Erythroblast (primary cell): ENCODE data around the gene PSMB7.

Source experiments
- DNase-seq, 2 experiments: peaks; one replicate each; lab custom pipeline; 2025; lab: John Stamatoyannopoulos, UW
- GATA1 ChIP-seq: IDR thresholded peaks from 2 replicates; pipeline ENCODE4 v1.6.1; 2011; ENCODE audit warnings: low read depth, mild to moderate bottlenecking, control low read depth, low read length, moderate library complexity
- POLR2A ChIP-seq: IDR thresholded peaks from 2 replicates; pipeline ENCODE4 v1.6.1; 2011; ENCODE audit warnings: mild to moderate bottlenecking, low read length

PSMB7 gene

GRCh38 chr9:124348831-124349230 is 66.4 kb downstream of the PSMB7 start:
- DNase-seq, result no peak
- TF ChIP-seq GATA1 (no peak), POLR2A (no peak)

- no peak for TF ChIP-seq GATA1
- no peak for TF ChIP-seq POLR2A
- DNase-seq, result no peak
These were observed 66.9 kb downstream of the PSMB7 start for GRCh38 chr9:124348363-124348762.

GRCh38 chr9:124347968-124348358 is 67.3 kb downstream of the PSMB7 start:
- TF ChIP-seq GATA1 (no peak), POLR2A (no peak)
- no peak for DNase-seq

GRCh38 chr9:124347206-124347967 is 67.9 kb downstream of the PSMB7 start:
- DNase-seq, result peak; percentile 12 to 52
- TF ChIP-seq GATA1, result no peak
- no peak for TF ChIP-seq POLR2A

- no peak for DNase-seq
- TF ChIP-seq POLR2A (no peak), GATA1 (no peak)
These were observed 68.7 kb downstream of the PSMB7 start for GRCh38 chr9:124346347-124347163.

- no peak for DNase-seq
- TF ChIP-seq POLR2A (no peak), GATA1 (no peak)
These were observed 69.4 kb downstream of the PSMB7 start for GRCh38 chr9:124345751-124346281.

GRCh38 chr9:124345063-124345462 is 70.2 kb downstream of the PSMB7 start:
- TF ChIP-seq POLR2A (no peak), GATA1 (no peak)
- DNase-seq, result no peak

GRCh38 chr9:124344291-124345050 is 70.8 kb downstream of the PSMB7 start:
- no peak for DNase-seq
- no peak for TF ChIP-seq POLR2A
- no peak for TF ChIP-seq GATA1

GRCh38 chr9:124343533-124344290 is 71.5 kb downstream of the PSMB7 start:
- no peak for TF ChIP-seq GATA1
- no peak for TF ChIP-seq POLR2A
- DNase-seq, result no peak

- DNase-seq, result no peak
- TF ChIP-seq POLR2A, result no peak
- no peak for TF ChIP-seq GATA1
These were observed 72.3 kb downstream of the PSMB7 start for GRCh38 chr9:124342776-124343485.

- TF ChIP-seq POLR2A (no peak), GATA1 (no peak)
These were observed 72.9 kb downstream of the PSMB7 start for GRCh38 chr9:124342402-124342775.

GRCh38 chr9:124341455-124342170 is 73.6 kb downstream of the PSMB7 start:
- no peak for DNase-seq
- no peak for TF ChIP-seq POLR2A
- TF ChIP-seq GATA1, result no peak

More at GRCh38 chr9:124342402-124342775, 72.9 kb downstream of the PSMB7 start:
- no peak for DNase-seq
